Activated T-helper 2 cell treated with anti-CD3 and anti-CD28 coated beads, Interferon-gamma antibody, Interleukin-2, Interleukin-4, amounts not matched to agents 10 μg/mL and 5 μg/mL and 100 μg/mL, durations not matched to agents 14 hours and 24 hours and 36 hours (primary cell): ENCODE measurements around the gene LHFPL5. TPM values are rescaled to one million over a fixed set of nuclear protein-coding genes. Genes with fewer than 3 reads are reported as not detected.

Experiments
- DNase-seq: peaks from one replicate; pipeline ENCODE4 v3.0.0; 2021; ENCODE audit warnings: low spot score
- H3K27ac Mint-ChIP-seq: one replicate; pipeline ENCODE4 v1.8.0; 2021; ENCODE audit warnings: mixed read lengths
- H3K27me3 Mint-ChIP-seq: one replicate; pipeline ENCODE4 v1.8.0; 2021; ENCODE audit warnings: low read depth, mixed read lengths
- H3K36me3 Mint-ChIP-seq: one replicate; pipeline ENCODE4 v1.8.0; 2021; ENCODE audit warnings: low read depth, mixed read lengths
- H3K4me1 Mint-ChIP-seq: one replicate; pipeline ENCODE4 v1.8.0; 2021; ENCODE audit warnings: low read depth, mixed read lengths
- H3K4me3 Mint-ChIP-seq: one replicate; pipeline ENCODE4 v1.8.0; 2021; ENCODE audit warnings: low read depth, mild to moderate bottlenecking, moderate library complexity, mixed read lengths
- H3K9me3 Mint-ChIP-seq: one replicate; pipeline ENCODE4 v1.8.0; 2021; ENCODE audit warnings: mixed read lengths
- intact Hi-C: fragments of 100-400 bp; cut with micrococcal nuclease; formaldehyde crosslinking; loops from one replicate; pipeline ENCODE4 v1.15.1; 2023
- total RNA-seq: library from RNA; stranded (reverse); gene quantifications from 2 replicates; pipeline ENCODE4 v1.2.3, GENCODE V29; 2022

LHFPL5 gene
- total RNA-seq, 1 donor from 2014 or later: not detected

DNA sequence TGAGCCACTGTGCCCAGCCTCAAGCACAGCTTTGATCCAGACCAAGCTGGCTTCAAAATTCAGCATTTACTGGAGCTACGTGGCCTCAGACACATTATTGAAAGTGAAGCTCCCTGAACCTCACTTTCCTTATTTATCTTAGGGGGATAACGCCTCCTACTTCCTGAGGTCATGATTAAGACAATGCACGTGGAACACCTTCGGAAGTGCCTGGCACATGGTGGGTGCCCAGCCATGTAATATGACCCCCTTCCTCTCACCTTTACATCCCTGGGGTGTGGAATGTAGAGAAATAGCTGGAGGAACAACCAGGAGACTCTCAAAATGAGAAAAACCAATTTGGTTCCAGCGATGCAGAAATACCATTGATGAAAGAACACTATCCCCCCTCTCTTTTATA, 6.4 kb upstream of the LHFPL5 start:
- no peaks in the 10 kb centered on the region for H3K4me1 Mint-ChIP-seq
- intact Hi-C loops: no loop called here
- H3K9me3 Mint-ChIP-seq: no peaks in the 10 kb centered on the region
- no peak overlapping the region for H3K4me3 Mint-ChIP-seq
- no peaks in the 10 kb centered on the region for H3K36me3 Mint-ChIP-seq
- peaks cover 4% of the 10 kb centered on the region for H3K27me3 Mint-ChIP-seq
- H3K27ac Mint-ChIP-seq: no peak overlapping the region
- no peak for DNase-seq

GRCh38 chr6:35801148-35801547, 4.0 kb upstream of the LHFPL5 start:
- Mint-ChIP-seq H3K27ac (no peak overlapping the region), H3K4me3 (no peak overlapping the region), H3K27me3 (peaks cover 4% of the 10 kb centered on the region), H3K9me3 (no peaks in the 10 kb centered on the region), H3K4me1 (no peaks in the 10 kb centered on the region), H3K36me3 (no peaks in the 10 kb centered on the region)
- DNase-seq: no peak
- intact Hi-C loops: no loop called here

- H3K27ac Mint-ChIP-seq: no peak overlapping the region
- intact Hi-C loops: no loop called here
These were observed 3.5 kb downstream of the LHFPL5 start for GRCh38 chr6:35808688-35809087.

GRCh38 chr6:35809809-35810208, 4.7 kb downstream of the LHFPL5 start:
- intact Hi-C loops: no loop called here
- Mint-ChIP-seq H3K4me1 (no peaks in the 10 kb centered on the region), H3K27ac (no peak overlapping the region), H3K36me3 (no peaks in the 10 kb centered on the region), H3K4me3 (no peak overlapping the region), H3K9me3 (no peaks in the 10 kb centered on the region), H3K27me3 (no peaks in the 10 kb centered on the region)
- no peak for DNase-seq

More at GRCh38 chr6:35808688-35809087, 3.5 kb downstream of the LHFPL5 start:
- H3K4me1 Mint-ChIP-seq: no peaks in the 10 kb centered on the region
- no peak overlapping the region for H3K4me3 Mint-ChIP-seq
- H3K36me3 Mint-ChIP-seq: no peaks in the 10 kb centered on the region
- H3K27me3 Mint-ChIP-seq: no peaks in the 10 kb centered on the region
- DNase-seq: no peak
- no peaks in the 10 kb centered on the region for H3K9me3 Mint-ChIP-seq

GRCh38 chr6:35810971-35811698, 6.0 kb downstream of the LHFPL5 start:
- intact Hi-C loops: no loop called here
- no peaks in the 10 kb centered on the region for H3K9me3 Mint-ChIP-seq
- no peak overlapping the region for H3K27ac Mint-ChIP-seq
- DNase-seq: no peak
- no peaks in the 10 kb centered on the region for H3K4me1 Mint-ChIP-seq
- no peaks in the 10 kb centered on the region for H3K27me3 Mint-ChIP-seq
- no peak overlapping the region for H3K4me3 Mint-ChIP-seq
- no peaks in the 10 kb centered on the region for H3K36me3 Mint-ChIP-seq

DNA sequence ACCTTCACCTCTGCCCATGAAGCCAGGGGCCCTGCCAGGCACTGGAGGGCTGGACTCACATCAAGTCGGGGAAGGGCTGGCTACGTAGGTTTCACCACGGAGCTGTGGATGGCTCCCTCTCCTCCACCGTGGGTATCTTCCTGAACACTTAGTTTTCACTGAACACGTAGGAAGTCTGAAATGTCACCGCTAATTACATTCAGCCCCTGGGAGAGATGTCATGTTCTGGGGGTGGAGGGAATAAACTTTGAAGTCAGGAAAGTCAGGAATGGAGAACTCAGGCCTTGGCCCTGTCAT, 6.5 kb downstream of the LHFPL5 start:
- no peak for DNase-seq
- Mint-ChIP-seq H3K4me1 (no peaks in the 10 kb centered on the region), H3K9me3 (no peaks in the 10 kb centered on the region), H3K4me3 (no peak overlapping the region), H3K27ac (no peak overlapping the region), H3K36me3 (no peaks in the 10 kb centered on the region), H3K27me3 (no peaks in the 10 kb centered on the region)
- intact Hi-C loops: no loop called here

- H3K36me3 Mint-ChIP-seq: no peaks in the 10 kb centered on the region
- no peaks in the 10 kb centered on the region for H3K4me1 Mint-ChIP-seq
- no peak for DNase-seq
- no peak overlapping the region for H3K27ac Mint-ChIP-seq
- intact Hi-C loops: no loop called here
- no peaks in the 10 kb centered on the region for H3K9me3 Mint-ChIP-seq
- H3K4me3 Mint-ChIP-seq: no peak overlapping the region
- H3K27me3 Mint-ChIP-seq: no peaks in the 10 kb centered on the region
These were observed 12.4 kb downstream of the LHFPL5 start for GRCh38 chr6:35817515-35817914.

- no peak for DNase-seq
- no peaks in the 10 kb centered on the region for H3K9me3 Mint-ChIP-seq
- intact Hi-C loops: no loop called here
- no peaks in the 10 kb centered on the region for H3K27me3 Mint-ChIP-seq
- H3K4me1 Mint-ChIP-seq: no peaks in the 10 kb centered on the region
- H3K36me3 Mint-ChIP-seq: no peaks in the 10 kb centered on the region
- no peak overlapping the region for H3K4me3 Mint-ChIP-seq
- H3K27ac Mint-ChIP-seq: no peak overlapping the region
These were observed 18.4 kb downstream of the LHFPL5 start for GRCh38 chr6:35823601-35824000.

- no peak overlapping the region for H3K27ac Mint-ChIP-seq
- no peak overlapping the region for H3K4me3 Mint-ChIP-seq
- no peaks in the 10 kb centered on the region for H3K27me3 Mint-ChIP-seq
- no peak for DNase-seq
- no peaks in the 10 kb centered on the region for H3K4me1 Mint-ChIP-seq
- H3K36me3 Mint-ChIP-seq: no peaks in the 10 kb centered on the region
- H3K9me3 Mint-ChIP-seq: peaks cover 3% of the 10 kb centered on the region
- intact Hi-C loops: no loop called here
These were observed 19.5 kb downstream of the LHFPL5 start for GRCh38 chr6:35824552-35825192.

GRCh38 chr6:35829306-35829705, 24.2 kb downstream of the LHFPL5 start:
- H3K27me3 Mint-ChIP-seq: no peaks in the 10 kb centered on the region
- no peak overlapping the region for H3K4me3 Mint-ChIP-seq
- peaks cover 4% of the 10 kb centered on the region for H3K9me3 Mint-ChIP-seq
- H3K27ac Mint-ChIP-seq: no peak overlapping the region
- H3K4me1 Mint-ChIP-seq: no peaks in the 10 kb centered on the region
- DNase-seq: no peak
- intact Hi-C loops: no loop called here
- H3K36me3 Mint-ChIP-seq: peaks cover 22% of the 10 kb centered on the region

DNA sequence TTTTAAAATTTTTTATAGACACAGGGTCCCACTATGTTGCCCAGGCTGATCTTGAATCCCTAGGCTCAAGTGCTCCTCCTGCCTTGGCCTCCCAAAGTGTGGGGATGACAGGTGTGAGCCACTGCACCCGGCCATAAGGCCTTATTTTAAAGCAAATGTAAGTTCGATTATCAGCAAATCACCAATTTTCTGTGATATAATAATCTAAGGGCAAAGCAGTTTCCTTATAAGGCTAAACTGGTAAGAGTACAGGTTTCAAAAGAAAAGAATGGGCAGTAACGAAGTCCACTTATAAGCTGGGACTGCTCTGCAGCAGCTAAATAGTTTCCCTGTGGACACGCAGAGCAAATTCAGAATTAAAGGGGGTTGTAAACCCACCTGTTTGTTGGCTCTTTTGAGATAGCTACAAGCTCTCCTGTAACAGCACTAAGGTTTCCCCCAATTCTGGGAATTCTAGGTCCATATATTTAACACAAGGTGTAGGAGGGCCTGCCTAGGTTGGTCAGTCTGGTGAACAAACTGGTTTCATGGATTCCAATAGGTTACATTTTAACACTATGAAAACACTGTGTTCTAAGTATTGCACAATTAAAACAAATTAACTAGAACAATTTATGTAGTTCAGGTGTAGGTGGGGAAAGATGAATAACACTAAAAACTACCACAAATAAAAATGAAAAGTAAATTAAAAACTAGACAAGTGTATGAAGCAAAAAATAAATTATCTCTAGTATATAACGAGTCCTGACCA, 26.3 kb downstream of the LHFPL5 start:
- Mint-ChIP-seq H3K27me3 (no peaks in the 10 kb centered on the region), H3K4me1 (no peaks in the 10 kb centered on the region), H3K4me3 (no peak overlapping the region), H3K9me3 (peaks cover 4% of the 10 kb centered on the region), H3K36me3 (peaks cover 40% of the 10 kb centered on the region), H3K27ac (no peak overlapping the region)
- no peak for DNase-seq
- intact Hi-C loops: no loop called here

DNA sequence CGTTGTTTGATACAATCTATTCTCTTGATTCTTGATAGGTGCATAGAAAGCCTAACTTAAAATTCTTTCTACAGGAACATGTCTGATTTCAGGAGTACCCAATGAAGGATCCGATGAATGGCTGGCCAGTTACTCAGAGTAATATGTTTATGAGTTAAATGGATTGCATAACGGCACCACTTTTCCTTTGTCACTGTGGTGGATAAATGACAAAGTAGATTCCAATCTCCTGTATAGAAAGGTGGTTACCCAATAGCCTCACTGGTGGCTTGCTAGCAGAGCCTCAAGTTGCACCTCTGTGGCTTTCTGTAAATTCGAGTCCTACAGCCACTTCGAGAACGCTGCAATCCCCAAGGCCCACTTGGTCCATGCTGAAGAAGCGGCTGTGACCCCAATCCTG, 28.4 kb downstream of the LHFPL5 start:
- Mint-ChIP-seq H3K9me3 (peaks cover 4% of the 10 kb centered on the region), H3K27me3 (no peaks in the 10 kb centered on the region), H3K36me3 (peaks cover 54% of the 10 kb centered on the region), H3K27ac (no peak overlapping the region), H3K4me1 (no peaks in the 10 kb centered on the region), H3K4me3 (no peak overlapping the region)
- no peak for DNase-seq
- intact Hi-C loops: no loop called here

DNA sequence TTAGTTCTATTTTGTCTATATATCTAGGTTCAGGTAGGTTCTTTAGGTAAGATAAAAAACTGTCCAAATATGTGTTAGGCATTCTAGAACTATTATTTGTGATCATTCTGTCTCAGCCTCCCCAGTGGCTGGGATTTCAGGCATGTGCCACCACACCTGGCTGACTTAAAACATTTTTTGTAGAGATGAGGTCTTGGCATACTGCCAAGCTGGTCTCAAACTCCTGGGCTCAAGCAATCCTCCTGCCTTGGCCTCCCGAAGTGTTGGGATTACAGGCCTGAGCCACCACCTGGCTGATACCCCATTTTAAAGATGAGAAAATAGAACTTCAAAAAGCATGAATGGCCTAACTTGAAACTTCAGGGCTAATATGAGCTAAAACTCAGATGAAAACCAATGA, 33.9 kb downstream of the LHFPL5 start:
- Mint-ChIP-seq H3K4me1 (no peaks in the 10 kb centered on the region), H3K27ac (no peak overlapping the region), H3K4me3 (no peak overlapping the region), H3K9me3 (no peaks in the 10 kb centered on the region), H3K27me3 (no peaks in the 10 kb centered on the region), H3K36me3 (peaks cover 78% of the 10 kb centered on the region)
- DNase-seq: no peak
- intact Hi-C loops: no loop called here
